ENCODE results near the gene MYO5B.

The MYO5B gene

DNA sequence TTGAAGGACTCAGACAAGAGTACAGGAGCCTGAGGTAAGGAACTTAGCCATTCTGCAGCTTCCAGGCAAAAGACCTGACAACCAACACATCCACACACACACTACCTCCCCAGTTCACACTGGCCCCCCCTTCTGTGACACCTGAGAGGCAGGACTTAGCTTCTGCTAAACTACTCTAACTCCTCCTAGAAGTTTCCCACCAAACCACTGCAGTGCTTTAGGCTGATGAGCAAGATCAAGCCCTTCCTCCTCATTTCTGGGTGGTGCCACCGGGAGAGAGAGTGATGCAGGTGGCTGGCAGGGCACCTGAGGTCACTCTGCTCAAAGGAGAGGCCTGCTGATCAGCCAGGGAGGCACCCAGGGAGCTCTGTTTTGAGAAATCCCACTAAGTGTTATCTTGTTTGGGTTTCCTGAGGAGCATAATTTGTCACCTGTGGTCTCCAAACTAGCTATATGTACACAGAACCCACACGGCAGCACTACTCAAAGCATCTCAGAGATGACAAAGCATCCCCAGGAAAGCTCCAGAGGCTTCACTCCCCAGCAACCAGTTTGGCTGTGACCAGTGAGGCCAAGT, 188.4 kb downstream of the MYO5B start:
- DNase-seq = no peak

DNA sequence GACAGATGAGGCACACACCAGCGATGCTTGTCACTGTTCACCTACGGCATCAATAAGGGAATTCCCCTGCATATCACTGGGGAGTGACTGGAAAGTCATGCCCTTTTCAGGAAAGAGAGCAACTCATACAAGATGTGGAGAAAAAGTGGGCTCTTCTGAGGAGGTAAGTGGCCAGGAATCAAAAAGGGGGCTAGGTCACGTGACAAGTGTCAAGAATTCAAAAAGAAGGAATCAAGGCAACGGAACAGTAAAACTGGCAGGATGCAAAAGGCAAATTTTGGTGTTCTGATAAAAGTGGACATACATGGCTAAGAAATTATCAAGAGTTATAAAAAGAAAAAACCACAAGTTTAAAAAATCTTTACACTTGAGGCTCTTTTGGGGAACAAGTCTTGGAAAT, 190.9 kb downstream of the MYO5B start:
- DNase-seq = no peak

DNA sequence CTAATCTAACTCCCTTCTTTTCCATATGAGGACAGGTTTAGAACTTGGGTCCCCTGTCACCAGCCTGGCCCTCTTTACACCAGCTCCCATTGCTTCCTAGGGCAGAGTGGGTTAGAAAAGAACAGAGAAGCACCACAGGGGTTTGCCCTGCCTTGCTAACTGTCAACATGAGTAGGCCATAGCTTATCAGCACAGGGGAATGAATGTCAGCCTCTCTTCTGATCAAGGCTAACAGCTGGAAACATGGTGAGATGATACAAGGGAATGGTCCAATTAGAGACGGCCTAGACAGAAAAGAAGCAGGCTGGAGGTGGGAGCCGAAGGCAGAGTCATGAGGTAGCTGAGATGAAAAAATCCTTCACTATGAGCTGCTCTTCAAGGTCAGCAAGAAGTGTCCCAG, 192.2 kb downstream of the MYO5B start:
- no peak for DNase-seq

DNA sequence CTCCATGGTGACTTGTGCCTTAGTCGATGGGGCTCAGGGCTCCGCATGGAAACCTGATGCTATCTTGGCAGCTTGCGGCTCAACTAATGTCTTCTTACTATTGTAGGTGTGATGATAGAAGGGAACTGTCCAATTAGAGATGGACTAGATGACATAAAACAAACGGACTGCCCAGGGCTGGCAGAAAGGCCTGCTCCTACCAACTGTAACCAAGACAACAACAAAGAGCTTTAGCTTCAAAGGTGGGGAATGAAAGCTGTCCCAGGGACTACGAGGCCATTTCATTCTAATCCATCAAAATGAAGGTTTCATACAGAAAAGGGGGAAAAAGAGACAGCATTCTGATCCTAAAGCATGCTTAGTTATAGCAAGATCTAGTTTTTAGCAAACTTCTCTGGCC, 194.7 kb downstream of the MYO5B start:
- no peak for DNase-seq

DNA sequence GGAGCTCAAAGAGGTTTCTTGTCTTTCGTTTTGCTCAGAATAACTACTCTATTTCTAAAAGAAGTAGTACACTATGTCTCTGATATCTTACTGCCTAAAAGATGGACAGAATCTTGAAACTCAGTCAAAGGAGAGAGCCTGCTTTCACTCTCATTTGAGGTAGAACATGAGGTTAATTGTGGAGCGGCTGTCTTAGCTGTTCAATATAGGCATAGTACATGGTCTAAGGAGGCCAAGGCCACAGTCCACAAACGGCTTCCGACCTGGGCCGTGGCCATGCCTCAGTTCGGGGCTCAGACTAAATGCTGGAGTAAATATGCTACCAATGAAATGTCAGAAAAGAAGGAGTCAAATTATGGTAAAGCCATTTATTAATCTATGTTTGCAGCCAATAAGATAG, 195.8 kb downstream of the MYO5B start:
- no peak for DNase-seq

DNA sequence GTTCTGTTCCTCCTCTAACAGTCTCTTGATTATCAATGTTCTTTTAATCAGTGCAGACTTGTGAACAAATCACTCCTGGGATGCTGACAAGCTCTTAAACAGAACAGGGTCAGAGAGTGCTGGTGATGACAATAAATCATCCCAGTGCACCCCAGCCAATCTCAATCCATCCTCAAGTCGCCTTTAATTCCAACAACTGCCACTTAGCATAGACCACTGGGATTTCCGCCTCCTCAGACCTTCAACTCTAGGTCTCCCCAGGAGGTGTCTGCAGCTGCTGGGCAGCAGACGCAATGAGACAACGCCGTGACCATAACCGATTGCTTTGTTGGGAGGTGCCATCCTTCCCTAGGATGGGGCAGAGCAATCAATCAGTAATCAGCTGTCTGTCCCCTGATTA, 197.4 kb downstream of the MYO5B start:
- DNase-seq = no peak

DNA sequence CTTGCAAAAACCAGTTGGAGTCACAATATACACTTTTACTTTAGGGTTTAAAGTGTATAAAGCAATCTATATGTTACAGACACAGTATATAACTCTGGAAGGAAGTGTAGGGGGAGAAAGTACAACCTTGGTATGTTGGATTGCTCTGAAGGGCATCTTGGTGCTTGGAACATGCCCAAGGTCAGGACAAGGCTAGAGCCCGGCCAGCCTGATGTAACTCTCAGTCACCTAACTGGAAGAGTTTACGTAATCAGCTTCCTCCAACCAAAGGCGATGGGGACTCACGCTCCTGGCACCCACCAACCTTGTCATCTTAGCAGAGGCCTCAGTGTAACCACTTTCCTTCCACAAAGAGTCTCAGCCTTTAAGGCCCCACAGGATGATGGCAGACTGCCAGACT, 200.5 kb downstream of the MYO5B start:
- DNase-seq = no peak

DNA sequence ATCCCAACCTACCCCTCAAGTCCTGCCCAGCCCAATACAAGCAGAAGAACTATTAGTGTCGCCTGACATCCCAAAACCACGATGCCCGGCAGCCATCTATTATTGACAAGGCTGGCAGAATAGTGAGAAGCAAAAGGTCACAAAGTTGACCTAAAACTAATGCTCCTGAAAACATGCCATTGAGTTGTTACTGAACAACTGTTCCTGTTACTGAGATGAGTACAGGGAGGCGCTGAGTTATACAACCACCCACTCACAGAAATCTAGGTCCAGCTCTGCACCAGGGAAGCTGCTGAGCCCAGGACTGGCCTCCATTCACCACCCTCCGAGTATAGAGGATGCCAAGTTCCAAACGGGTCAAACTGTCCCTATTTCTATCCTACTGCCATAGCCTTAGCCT, 201.6 kb downstream of the MYO5B start:
- no peak for DNase-seq

DNA sequence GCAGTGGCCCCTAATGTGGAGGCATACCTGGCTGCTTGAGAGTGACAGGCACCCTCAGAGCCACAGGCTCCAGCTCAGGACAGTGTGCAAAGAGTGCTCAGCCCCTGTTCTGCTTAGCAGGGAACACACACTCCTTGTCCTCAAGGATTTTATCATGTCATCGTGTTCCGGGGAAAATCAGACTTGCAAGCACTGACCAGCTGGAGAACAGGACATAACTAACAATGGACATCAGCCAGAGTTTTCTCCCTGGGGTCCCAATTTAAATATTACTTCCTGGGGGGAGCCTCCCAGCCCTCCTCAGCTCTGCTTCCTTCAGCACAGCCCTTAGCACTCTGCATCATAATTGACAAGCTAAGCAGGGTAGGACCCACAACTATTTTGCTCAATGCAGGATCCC, 206.2 kb downstream of the MYO5B start:
- no peak for DNase-seq

DNA sequence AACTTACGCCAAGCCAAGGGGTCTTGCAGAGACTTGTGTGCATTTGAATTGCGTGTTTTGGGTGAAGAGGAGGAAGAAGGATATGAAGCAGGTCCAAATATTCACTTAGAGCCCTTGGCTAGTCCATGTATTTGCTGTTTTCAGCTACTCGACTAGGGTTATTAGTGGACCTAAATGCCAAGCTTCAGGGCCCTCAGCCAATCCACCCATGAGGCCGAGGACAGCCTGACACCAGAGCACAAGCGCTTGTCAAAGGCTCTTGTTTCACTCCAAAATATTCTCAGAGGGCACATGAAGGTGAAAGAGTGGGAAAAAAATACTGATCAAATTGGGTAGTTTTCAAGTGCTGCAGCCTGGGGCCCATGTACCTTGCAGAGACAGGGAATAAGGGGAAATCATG, 206.8 kb downstream of the MYO5B start:
- no peak for DNase-seq

DNA sequence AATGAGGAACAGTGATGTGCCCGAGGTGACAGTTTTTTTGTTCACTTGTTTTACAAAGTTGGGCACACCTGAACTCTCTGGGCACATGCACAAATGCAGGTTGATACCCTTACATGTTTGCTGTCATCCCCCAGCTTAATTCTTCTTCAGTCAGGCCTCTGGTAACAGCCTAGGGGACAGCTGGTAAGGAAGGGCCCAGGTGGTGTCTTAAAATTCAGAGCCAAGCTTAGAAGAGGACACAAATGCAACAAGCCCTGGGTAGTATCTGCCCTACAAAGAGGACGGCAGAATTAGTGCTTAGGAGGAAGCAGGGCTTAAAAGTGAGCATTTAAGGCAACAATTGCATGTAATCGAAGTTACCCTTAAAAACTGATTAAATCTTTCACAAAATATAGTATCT, 209.7 kb downstream of the MYO5B start:
- no peak for DNase-seq

DNA sequence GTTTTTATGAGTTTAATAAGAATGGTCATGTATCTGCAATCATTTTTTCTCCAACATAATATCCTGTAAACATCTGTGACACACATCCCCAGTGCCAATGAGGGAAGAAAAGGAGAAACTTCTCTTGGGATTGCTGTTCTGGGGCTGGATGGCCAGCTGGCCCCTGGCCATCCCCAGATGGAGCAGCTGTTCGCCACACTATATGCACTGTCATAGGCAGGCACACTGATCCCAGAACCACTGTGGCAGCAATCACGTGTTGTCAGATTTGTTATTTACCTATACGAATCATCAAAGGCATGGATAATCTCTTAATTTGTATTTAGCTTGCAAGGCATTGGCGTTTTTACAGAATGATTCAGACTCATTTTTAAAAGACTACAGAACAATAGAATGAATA, 214.1 kb downstream of the MYO5B start:
- DNase-seq = no peak

DNA sequence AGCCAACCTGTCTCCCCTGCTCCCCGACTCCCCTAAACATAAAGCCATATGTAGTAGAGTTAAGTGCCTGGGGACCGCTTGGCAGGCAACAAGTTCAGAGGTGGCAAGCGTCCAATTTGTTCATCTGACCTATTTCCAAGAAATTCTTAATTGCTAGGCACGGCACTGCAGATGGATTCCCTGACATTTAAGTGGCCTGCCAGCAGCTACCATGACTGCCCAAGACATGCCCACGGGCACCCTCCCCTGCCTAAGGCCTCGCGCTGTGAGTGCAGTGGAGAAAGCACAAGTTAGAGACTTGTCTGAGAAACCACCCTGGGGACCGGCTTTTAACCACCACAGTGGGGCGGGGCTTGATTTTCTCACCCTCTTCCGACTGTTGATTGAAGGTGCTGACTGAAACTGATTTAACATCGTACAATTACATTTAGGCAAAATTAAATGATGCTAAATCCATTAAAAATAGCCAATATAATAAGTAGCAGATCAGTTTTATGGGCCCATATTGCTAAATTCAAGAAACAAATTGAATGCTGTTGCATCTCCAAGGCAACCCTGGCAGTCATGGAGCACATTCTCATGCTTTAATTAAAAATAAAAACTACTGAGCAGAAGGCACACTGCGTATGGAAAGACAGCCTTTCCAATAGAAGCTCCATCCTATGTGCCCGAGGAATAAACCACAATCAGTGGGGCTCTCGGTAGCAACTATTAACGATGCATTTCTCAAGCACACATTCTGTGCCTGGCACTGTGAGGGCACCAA, 218.0 kb downstream of the MYO5B start:
- no peak for DNase-seq

DNA sequence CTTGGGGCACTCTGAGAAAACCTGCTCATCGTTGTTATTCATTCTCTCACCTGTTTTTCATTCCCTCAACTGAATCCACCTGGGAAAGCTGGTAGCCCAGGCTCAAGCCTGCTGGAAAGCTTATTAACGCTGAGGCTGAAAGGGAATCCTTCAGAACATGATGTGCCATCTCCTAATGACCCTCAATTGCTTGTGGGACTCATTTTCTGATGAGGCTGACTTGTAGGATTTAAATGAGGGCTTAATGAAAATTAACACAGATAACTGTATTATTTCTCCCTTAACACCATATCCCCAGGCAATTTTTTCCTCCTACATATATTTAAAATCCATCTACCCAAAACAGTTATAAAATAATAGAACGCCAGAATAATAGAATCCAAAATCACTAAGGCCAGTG, 218.9 kb downstream of the MYO5B start:
- no peak for DNase-seq

DNA sequence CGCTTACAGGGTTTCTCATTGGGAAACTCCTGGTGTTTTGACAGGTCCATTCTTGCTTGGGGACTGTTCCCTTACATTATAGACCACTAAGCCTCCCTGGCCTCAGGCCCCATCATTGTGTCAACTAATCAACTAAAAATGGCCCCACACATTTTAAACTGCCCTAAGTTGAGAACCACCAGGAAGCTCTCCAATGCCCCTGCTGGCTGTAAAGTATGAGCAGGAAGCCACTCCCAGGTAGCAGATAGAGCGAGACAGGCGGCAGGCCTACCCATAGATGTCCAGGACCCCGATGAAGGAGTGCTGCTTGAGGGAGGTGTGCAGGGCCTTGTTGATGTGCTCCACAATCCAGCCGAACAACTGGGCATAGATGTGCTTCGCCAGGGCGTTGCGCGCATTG, 220.9 kb downstream of the MYO5B start:
- no peak for DNase-seq

DNA sequence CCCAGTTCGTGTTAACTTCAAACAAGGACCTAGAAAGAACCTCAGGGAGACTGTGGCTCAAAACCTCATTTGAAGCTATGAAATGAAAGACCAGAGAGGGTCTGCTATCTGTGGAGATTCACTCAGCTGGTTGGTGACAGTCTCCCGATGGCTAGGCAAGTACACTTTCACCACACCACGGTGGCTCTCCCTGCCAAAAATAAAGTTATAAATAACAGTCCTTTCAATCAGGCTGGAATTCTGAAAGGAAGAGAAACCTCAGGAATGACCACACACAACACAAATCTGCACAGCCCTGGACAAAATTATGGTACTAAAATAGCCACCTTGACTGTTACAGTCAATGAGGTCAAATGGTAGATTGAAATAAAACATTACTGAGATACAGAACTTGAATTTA, 221.4 kb downstream of the MYO5B start:
- DNase-seq = no peak

DNA sequence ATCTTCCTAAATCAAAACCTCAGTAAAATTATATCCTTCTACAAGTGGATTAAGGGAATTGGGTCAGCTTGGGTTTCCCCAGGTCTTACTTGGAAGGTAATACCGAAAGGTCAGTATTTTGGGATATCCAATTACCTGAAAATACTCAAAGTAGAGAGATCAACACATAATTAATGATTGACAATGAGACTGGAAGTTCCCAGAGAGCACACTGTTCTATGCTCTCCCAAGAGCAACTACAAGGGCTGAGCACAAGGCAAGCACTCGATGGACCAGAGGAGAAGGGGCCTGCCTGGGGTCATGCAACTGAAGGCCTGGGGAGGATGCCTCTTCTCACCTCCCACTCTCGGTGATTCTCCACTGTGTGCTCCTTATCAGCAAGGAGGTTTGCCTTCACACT, 222.4 kb downstream of the MYO5B start:
- DNase-seq = no peak

DNA sequence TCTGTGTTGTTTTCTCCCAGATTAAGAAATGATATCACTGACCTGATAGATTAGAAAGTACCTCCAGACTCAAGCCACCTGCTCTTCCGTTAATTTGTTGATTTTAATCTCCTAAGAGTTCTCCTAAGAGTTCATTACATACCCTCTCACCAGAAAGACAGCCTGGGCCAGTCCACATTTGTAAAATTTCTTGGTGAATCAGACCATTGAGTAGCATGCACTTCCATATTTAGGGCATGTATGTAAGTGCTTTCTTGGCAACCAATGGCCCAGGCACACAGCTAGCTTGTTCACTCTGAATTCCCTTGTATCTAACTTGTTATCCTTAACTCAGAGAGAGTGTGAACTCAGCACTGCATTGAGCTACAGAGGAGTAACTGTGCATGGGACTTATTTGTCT, 223.5 kb downstream of the MYO5B start:
- DNase-seq = no peak

DNA sequence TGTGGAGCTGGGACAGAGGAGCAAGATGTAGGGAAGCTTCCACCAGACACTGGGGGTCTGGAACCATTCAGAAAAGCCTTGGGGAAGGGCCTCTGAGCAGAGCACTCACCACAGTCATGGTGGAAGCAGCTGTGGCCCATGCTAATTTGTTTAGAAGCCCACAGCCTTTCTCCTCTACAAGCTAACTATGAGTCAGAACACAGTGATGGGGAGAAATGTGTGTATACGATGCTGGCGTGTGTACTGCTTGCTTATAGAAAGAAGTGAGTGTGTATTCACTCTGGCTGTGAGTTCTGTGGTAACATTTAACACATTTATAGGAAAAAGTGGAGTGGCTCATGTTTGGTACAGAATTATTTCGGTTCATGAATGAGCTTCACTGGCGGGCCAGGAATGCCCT, 224.6 kb downstream of the MYO5B start:
- DNase-seq = no peak

DNA sequence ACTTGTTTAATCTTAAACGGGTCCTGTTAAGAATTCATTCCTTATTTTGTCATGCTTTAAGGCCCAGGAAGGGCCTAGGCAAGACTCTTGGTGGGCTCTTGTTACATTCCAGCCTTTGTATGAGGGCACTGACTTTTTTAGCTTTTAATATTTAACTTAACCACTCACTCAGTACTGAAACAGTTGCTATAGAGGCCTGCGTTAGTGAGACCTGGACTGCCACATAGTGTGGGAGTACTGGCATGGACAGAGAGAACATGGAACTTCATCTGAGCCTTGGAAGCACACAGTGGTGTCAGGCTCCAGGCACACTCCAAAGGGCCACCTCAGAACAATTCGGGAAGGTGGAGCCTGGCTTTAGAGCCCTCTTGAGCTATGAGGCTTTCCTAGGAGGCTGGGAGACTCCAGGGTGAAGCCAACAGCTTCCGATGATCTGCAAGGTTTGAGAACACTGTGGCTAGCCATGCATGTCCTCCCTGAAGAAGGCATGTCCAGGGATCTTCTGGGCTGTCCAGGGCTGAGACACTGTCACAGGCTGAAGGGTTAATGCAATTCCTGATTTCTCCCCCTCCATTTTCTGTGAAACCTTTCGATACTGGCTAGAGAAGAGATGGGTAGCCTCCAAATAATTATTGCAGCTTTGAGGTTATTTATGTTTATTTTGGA, 226.2 kb downstream of the MYO5B start:
- no peak for DNase-seq

DNA sequence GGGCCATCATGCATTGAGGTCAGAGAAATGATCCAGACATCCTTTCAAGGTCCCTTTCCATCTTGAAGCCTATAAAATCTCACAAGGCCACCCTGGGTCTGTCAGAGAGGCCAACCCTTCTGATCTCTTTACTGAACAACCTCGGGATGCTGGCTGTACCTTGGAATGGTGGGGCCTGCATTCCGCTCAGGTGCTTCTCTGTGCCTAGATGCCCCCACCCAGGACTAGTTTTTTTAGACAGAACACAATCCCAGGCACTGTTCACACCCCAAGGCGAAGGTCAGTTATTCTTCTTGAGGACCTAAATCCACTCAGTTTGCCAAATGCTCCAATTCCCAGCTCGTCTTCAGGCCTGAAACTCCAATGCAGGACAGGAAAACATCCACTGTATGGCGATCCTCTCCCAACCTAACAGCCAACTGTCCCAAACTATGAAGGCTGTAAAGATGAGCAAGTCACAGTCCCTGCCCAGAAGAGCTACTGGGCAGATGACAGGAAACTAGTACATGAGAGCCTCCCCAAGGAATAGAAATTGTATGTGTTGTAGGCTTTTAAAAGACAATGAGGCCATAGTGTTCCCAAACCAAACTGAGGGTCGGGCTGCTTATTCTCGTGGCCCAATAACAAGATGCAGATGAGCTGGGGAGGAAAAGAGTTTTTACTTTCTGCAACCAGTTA, 227.2 kb downstream of the MYO5B start:
- no peak for DNase-seq

DNA sequence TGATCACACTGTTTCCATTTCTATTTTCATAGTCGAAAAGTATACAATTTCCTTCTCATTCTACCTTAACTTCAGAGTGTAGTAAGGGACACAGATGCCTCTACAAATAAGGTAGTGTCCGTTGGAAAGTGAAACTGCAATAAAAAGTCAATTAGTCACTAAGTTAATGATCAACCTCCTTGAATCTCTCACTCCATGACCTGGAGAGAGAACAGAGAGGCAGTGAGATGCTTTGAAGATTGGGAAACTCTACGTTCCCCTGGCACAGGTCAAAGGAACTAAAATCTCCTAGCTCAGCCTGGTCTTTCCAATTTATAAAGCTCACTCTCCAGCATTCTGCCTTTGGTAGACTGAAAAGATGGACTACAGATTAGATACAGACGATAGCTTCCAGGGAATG, 227.8 kb downstream of the MYO5B start:
- no peak for DNase-seq

DNA sequence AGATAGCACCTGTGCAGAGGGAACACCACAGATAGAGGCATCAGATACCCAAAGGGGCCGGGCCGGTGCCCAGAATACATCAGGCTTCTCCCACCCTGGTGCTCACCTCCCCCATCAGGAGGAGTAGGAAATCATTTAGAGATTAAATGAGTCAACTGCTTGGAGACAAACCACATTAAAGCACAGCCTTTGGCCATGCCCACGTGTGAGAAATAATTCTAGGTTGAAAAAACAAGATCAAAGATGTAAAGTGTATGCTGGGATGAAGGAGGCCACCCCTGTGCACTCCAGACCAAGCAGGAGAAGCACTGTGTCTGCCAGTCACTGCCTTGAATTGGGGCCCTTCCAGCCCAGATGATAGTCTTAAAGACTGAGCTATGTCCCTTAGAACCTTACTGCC, 228.9 kb downstream of the MYO5B start:
- no peak for DNase-seq

DNA sequence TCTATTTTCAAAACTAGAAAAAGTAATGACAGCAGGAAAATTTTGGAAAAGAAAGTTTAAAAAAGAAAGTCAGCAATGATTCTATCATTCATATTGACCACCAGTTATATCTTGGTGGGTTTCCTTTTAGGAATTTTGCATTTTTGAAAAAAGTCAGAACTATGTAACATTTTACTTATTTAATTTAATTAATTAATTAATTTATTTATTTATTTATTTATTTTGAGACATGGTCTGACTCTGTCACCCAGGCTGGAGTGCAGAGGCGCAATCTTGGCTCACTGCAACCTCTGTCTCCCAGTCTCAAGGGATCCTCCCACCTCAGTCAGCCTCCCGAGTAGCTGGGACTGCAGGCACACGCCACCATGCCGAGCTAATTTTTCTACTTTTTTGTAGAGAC, 231.7 kb downstream of the MYO5B start:
- no peak for DNase-seq

All from NCI-H2029 (cell line).